ENCODE data around the gene PARN.
"Not testable (repeated sequence)": the region's sequence is repeated elsewhere in the genome, so short reads cannot be mapped to it uniquely, and the experiment has no call there.

DNA sequence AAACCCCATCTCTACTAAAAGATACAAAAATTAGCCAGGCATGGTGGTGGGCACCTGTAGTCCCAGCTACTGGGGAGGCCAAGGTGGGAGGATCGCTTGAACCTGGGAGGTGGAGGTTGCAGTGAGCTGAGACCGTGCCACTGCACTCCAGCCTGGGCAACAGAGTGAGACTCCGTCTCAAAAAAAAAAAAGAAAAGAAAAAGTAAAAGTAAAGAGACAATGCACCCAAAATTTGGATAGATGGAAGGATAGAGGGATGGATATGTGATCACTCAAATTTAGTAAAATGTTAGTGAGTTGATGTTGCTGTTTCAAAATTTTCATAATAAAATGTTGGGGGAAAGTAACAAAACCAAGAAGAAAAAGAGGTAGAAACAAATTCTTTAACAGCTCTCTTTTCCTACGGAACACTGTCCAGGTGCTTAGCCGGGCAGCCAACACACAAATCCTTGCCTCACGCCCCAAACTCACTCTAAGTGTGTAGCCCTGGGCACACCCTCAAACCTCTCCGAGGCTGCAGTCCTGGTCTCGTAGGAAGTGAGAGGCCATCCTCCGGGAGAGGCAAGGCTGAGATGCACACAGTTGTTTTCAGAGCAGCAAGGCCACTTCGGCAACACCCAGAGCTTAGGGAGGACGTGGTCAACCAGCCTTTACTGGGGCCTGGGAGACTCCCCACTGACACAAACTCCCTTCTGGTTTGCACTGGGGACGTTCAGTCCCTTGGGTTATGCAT lies 228.9 kb downstream of the PARN start:
- not testable (repeated sequence) for TF ChIP-seq RARB (CRISPR knock-in tag; IDR thresholded peaks at IDR 0.05); TOX (CRISPR knock-in tag; IDR thresholded peaks at IDR 0.05; ENCODE audit: borderline replicate concordance); BACH2 (CRISPR knock-in tag; IDR thresholded peaks at IDR 0.05; ENCODE audit: borderline replicate concordance); CSDC2 (CRISPR knock-in tag; IDR thresholded peaks at IDR 0.05); ZNF8 (CRISPR knock-in tag; IDR thresholded peaks at IDR 0.05); ZNF70 (CRISPR knock-in tag; IDR thresholded peaks at IDR 0.05)

All from SK-N-SH treated with all-trans-retinoic acid at 6 μM for 48 hours (cell line).